HG03135 (cell line): Measurements from ENCODE around the gene GFER.
"Not testable (repeated sequence)": the region's sequence is repeated elsewhere in the genome, so short reads cannot be mapped to it uniquely, and the experiment has no call there.

Source experiments
- ATAC-seq: cut with Tn5 transposase; IDR thresholded peaks from one replicate; pipeline ENCODE4 v1.9.1; 2021; ENCODE audit warnings: mild to moderate bottlenecking, moderate library complexity; ENCODE audit not compliant: unreplicated experiment

The GFER gene

GRCh38 chr16:2025251-2025650, 41.3 kb downstream of the GFER start:
- no peak for ATAC-seq

DNA sequence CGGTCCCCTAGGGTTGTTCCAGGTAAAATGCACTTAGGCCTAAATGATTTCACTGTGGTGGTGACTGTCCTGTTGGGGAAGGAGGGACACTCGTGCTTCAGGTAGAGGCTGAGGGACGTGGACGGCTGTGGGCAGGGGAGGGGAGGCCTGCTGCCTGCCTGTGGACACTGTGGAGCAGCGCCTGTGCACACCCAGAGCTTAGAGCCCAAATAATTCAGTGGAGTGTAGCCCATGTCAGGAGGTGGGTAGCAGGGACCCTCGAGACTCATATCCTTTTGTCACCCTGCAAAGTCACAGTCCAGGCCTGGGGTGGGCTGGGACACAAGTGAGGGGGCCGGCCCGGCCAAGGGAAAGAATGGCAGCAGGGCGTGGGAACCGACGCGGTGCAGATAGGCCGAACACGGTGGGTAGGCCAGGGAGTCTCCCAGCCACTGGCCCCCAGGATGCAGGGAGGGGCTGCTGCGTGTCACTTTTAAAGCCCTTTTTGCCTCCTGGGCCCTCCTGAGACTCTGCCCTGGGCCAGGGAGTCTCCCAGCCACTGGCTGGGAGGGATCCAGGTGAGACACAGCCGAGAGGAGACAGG, 42.0 kb downstream of the GFER start:
- ATAC-seq = no peak

DNA sequence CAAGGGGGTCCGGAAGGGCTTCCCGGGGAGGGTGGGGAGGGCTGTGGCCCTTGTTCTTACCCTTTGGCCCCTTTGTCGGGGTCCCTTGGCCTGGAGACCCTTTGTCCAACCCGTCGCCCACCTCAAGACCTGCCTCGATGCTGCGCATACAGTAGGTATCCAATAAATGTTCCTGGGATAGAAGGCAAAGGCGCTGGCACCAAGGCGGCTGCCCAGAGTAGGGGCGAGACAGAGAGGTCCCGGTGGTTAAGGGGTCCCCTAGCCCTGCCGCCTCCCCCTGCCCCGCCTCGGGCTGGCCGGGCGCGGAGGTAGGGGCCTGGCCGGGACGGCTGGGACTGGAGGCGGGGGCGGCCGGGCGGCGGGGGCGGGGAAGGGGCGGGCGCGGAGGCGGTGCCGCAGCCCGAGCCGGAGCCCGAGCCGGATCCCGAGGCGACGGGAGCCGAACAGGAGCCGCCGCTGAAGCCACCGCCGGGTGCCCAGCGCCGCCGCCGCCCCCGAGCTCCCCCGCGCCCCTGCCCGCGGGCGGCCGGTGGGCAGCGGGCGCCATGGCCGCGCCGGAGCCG, 42.5 kb downstream of the GFER start, which contains the start of gene NHERF2:
TSS of gene NHERF2 (plus strand) at position 442 of the 563 bp plus-strand sequence. CDS start at position 546, 104 bp downstream.
- ATAC-seq = no peak

GRCh38 chr16:2027024-2028010, 43.3 kb downstream of the GFER start:
- no peak for ATAC-seq

GRCh38 chr16:2028146-2028545, 44.2 kb downstream of the GFER start:
- ATAC-seq = no peak

DNA sequence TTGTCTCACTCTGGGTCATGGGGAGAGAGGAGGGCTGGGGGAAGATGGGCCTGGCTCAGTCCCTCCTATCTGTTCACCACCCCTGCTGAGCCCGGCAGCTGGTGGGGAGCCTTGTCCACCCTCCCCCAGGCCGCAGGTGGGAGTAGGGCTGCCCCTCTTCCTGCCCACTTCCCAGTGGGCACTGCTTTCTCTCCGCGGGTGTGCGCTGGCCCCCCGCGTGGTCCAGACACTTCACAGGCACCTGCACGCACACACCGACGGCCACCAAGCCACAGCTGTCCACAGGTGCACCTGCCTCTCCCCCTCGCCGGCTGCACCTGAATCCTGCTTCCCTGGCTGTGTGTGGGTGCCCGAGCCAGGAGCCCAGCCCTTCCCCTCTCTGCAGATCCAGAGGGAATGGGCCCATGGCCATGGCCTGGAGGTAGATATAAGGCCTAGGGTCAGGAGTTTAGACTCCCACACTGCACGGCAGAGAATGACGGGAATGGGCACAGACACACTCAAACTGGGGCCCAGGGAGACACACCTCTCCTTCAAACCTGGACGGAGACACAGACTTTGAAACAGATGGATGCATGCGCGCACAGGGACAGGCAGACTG, 44.7 kb downstream of the GFER start:
- no peak for ATAC-seq

- no peak for ATAC-seq
Measured at GRCh38 chr16:2029350-2029749, 45.4 kb downstream of the GFER start.

DNA sequence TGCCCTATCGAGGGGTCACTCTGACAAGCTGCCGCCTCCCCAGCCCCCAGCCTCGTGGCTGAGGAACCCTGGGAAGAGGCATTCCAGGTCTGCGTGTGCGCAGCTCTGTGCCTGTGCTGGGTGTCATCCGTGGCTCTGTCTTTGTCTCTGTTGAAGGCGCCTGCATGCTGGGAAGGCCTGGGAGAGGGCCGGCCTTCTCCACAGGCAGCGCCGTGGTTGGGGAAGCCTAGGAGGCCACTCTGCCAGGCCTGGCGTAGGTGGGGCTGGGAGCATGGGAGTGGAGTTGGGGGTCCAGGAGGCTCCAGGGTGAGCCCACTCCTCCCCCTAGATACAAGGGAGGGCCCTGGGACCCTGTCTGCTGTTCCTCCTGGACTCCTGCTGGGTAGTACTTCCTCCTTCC, 46.0 kb downstream of the GFER start:
- no peak for ATAC-seq

DNA sequence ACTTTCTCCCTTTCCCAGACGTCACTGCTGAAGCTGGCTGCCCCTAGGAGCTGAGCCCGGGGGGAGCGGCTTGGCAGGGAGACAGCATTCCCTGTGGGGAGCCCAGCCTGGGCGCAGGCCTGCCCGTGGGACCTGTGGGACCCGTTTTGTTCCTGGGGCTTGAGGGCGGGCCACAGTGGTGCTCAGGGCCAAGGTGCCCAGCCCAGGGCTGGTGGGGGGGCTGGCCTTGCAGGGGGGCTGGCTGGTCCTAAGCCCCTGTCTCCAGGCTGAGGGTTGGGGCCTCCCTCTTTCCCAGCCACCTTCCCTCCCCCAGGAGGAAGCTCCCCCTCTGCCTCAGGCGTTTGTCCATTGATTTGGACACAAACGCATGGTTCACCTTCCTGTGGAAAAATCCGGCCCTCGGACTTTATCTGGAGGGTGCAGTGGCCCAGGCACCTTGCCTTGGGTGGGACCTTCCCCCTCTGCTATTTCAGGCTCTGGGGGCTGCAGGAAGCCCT, 47.1 kb downstream of the GFER start:
- ATAC-seq = no peak

DNA sequence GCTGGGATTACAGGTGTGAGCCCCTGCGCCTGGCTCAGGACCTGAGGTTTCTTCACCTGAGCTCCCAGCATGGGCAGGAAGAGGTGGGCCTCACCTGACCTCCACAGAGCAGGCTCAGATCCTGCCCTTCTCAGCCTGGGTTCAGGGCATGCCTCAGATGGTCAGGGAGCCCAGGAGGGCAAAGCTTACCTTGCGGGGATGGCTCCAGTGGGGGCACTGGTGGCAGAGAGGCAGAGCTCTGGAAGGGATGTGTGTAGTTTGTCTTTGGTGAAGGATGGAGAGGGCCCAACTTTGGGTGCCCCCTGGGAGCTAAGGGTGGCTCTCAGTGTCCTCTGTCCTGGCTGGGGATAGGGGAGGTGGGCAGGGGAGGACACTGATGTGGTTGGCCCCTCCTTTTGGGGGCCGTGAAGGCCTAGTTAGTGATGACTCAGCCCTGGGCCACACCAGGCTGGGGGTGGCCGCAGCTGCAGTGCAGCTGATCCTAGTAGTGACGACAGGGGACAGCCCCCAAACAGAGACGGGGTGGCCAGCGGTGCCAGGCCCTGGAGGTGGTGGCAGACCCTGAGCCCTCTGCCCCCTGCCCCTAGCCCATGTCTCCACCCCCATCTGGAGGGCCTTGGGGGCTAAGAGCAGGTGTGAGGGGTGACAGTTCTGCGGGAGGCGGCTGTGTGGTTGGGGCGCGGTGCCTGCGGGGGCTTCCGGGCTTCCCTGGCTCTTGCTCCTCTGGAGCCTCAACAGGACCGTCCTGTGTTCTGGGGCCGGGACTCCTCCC, 48.5 kb downstream of the GFER start:
- no peak for ATAC-seq

- ATAC-seq = no peak
Measured at GRCh38 chr16:2033057-2033908, 49.3 kb downstream of the GFER start.

DNA sequence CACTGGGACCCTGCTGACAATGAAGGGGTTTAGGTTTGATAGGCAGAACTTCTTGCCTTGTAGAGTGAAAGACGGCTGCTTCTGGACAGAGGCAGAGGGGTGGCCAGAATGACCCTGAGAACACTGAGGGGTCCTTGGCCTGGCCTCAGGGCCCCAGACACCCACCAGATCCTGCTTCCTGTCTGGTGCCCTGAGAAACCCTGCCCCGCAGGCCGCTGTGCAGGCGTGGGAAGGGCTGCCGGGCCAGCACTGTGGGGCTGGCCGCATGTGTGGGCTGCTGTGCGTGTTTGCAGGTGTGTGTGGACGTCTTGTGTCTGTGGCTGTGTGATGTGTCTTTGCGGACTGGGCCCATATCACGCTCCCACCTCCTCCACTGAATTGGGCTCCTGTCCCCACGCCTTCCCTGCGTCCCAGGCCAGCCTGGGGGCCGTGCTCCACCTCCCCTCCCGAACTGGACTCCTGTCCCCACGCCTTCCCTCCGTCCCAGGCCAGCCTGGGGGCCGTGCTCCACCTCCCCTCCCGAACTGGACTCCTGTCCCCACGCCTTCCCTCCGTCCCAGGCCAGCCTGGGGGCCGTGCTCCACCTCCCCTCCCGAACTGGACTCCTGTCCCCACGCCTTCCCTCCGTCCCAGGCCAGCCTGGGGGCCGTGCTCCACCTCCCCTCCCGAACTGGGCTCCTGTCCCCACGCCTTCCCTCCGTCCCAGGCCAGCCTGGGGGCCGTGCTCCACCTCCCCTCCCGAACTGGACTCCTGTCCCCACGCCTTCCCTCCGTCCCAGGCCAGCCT, 50.1 kb downstream of the GFER start:
- ATAC-seq = not testable (repeated sequence)

DNA sequence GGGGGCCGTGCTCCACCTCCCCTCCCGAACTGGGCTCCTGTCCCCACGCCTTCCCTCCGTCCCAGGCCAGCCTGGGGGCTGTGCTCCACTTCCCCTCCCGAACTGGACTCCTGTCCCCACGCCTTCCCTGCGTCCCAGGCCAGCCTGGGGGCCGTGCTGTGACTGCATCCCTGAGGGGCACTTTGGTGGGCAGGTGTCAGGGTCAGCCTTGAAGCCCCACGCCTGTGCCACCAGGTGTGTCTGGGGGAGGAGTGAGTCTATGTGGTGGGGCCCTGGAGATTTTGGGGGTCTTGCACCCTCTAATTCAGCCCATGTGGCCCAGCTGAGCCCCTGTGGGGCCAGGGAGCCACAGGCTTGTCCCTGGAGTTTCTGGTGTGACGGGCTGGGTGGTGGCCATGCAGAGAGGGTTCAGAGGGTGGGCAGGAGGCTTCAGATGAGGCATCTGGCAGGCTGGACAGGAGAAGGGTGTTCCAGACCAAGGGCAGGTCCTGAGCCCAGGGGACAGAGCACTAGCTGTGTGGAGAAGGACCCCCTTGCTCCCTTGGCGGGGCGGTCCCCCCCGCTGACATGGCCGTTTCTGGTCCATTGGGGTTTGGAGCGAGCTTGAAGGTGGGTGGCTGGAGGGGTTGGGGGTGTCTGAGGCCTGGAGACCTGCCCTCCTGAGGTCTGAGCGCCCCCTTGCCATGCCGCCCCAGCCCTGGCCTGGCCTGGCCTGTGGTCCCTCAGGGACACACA, 50.9 kb downstream of the GFER start:
- ATAC-seq = no peak

DNA sequence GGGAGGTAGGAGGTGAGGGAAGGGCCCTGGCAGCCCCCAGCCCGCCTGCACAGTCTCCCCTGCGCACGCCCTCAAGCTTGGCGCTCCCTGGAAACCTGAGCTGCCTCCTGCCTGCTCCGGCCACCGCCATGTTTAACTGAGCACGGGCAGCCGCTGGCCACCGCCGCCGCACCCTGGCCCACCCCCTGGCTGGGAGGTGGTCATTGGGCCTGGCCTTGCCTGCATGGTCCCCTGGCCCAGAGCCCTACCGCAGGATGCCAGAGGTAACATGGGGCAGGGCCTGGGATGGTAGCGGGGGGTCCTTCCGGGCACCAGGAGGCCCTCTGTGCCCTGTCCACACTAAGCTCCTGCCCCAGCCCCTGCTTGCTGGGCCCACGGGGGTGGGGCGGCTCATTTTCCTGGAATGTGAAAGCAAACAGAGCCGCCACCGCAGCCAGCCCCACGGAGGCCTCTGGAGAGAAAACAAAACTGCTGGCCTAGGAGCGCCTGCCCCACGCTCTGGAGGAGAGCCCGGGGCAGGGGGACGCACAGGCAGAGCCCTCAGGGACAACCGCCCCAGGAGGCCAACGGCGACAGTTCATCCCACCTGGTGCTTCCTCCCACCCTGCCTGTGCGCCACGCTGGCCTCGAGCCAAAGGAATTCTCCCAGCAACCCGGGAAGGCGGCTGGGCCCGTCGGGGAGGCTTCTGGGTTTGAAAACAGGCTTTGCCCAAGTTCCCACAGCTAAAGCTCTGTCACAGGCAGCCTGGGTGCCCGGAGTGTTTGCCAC, 51.6 kb downstream of the GFER start:
- ATAC-seq = no peak

DNA sequence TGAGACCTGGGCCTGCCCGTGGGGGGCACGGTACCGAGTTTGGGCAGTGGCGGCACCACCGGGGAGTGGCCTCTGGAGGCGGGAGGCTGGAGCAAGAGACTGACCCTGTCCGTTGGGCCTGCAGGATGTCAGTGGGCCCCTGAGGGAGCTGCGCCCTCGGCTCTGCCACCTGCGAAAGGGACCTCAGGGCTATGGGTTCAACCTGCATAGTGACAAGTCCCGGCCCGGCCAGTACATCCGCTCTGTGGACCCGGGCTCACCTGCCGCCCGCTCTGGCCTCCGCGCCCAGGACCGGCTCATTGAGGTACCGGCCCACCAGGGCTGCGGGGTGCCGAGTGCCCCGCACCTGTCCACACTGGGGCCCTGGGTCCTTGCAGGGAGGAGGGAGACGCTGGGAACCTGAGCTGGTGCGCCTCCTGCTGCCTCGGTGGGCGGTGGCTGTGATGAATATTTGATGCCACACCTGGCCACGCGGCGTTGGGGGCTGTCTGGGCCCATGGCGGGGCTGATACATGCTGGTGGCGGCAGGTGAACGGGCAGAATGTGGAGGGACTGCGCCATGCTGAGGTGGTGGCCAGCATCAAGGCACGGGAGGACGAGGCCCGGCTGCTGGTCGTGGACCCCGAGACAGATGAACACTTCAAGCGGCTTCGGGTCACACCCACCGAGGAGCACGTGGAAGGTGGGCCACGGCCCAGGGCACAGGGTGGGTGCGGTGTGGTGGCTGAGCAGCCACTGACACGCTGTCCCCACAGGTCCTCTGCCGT, 52.4 kb downstream of the GFER start:
- ATAC-seq = no peak

DNA sequence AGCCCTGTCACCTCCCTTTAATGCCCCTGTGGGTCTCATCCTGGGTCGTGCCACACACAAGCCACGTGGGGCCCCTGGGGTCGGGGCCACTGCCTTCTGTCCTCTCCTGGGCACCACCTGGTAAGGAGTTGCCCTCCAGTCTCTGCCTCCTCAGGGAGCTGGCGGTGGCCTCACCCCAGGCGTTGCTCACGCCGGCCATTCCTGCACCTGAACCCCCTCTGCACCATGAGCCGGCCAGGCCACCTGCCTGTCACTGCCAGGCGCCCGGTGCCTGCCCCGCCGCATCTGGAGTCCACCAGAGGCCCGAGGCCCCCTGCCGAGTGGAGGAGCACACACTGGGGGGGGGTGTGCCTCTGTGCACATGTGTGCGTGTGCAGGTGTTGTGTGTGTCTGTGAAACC, 53.1 kb downstream of the GFER start:
- ATAC-seq = no peak
